GM21526 (cell line): ENCODE results near the gene ENTREP3.

Experiments
- ATAC-seq: cut with Tn5 transposase; IDR thresholded peaks from one replicate; pipeline ENCODE4 v1.9.1; 2021; ENCODE audit warnings: moderate library complexity; ENCODE audit not compliant: unreplicated experiment, low FRiP score

Gene ENTREP3

DNA sequence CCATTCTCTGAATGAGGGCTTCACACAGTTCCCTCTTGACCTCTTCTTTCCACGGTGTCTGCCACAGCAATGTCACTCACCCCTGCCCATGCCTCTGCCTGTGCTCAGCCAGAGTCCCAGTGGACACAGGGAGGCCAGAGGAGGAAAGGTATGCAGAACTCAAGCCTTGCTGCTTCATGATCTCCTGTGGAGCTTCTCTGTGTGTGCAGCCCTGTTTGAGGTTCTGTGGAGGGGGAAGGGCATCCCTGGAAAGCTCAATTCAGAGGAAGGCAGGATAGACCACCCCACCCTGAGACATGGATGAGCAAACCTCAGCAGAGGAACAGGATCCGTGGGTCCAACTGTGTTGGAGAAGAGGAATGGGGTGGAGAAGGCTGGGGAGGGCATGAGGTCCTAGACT is 24.0 kb upstream of the ENTREP3 start:
- ATAC-seq: no peak

DNA sequence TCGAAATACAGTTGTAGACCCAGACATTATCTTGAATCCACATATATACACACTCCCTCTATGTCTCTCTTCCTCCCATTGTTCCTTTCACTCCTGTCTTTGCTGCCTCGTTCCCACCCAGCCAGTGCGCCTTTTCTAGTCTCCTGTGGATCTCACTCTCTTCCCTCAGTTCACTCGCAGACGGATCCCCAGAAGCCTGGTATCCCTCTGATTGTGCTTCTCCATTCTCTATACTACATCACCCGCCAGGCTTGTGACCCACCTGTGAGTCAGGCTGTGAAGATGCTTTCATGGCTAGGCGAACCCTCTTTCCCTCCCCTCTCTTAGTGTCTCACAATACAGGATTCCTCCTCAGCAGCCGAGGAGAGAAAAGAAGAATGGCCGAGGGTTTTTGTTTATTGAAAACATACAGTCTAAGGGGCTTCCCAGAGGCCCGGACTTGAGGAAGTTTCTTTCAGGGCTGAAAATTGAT is 23.4 kb upstream of the ENTREP3 start:
- ATAC-seq: no peak

DNA sequence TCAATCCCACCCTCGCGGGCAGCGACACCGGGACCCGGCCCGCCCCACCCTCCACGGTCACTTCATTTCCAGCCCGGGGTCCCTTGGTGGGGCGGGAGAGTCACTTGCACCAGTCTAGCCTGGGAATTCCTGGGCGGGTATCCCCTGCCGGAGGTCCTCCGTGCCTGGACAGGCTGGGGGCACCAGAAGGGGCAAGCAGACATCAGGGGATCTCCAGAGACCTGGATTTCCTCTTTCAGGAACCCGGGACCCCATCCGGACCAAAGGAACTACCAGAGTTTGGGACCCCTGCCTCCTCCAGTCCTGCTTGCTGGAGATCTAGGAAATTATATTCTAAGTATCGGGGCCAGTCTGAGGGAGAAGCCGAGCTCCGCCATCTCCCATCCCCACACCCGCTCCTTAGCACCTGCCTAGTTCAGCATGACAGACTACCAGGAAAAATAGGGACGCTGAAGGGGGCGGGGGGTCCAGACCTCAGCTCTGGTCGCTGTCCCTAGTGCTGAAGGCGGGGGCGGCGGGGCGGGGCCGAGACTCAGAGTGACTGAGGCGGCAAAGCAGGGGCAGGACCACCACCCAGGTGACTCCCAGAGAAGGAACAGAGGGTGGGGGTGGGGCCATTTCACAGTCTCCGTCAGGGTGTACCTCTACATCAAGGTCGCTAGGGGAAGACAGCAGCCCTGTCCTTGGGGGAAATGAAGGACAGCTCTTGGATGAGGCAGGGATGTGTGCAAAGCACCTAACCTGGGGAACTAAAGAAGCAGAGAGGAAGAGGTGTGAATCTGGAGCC is 22.8 kb upstream of the ENTREP3 start:
- ATAC-seq: no peak

DNA sequence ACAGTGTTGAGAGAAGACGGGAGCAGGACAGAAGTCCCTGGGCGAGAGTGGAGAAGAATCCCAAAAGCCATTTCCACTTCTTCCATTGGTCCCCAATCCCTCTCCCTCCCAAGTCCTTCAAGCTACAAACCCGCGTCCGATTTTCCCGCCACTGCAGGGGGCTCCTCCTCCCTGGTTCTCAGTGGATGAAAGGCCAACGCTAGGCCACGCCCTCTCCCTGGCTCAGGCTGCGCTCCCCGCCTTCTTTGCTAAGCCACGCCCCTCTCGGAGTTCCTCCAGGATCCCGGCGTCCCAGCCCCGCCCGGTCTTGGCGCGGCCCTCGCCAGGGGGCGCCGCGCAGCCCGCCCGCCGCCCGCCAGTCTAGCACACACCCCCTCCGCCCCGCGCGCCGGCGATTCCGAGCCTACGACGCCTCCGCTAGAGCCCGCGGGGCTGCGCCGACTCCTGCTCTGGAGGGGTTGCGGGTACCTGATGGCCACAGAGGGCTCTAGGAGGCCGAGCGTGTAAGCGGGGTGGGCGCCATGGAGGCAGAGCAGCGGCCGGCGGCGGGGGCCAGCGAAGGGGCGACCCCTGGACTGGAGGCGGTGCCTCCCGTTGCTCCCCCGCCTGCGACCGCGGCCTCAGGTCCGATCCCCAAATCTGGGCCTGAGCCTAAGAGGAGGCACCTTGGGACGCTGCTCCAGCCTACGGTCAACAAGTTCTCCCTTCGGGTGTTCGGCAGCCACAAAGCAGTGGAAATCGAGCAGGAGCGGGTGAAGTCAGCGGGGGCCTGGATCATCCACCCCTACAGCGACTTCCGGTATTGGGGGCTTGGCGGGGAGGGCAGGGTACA is 22.0 kb upstream of the ENTREP3 start, which contains the start of gene HCN3:
Gene HCN3, plus strand, starts transcription at position 394 of the 832 bp plus-strand sequence. Its CDS starts 128 bp downstream, at position 522.
- ATAC-seq: peak; percentile 48

DNA sequence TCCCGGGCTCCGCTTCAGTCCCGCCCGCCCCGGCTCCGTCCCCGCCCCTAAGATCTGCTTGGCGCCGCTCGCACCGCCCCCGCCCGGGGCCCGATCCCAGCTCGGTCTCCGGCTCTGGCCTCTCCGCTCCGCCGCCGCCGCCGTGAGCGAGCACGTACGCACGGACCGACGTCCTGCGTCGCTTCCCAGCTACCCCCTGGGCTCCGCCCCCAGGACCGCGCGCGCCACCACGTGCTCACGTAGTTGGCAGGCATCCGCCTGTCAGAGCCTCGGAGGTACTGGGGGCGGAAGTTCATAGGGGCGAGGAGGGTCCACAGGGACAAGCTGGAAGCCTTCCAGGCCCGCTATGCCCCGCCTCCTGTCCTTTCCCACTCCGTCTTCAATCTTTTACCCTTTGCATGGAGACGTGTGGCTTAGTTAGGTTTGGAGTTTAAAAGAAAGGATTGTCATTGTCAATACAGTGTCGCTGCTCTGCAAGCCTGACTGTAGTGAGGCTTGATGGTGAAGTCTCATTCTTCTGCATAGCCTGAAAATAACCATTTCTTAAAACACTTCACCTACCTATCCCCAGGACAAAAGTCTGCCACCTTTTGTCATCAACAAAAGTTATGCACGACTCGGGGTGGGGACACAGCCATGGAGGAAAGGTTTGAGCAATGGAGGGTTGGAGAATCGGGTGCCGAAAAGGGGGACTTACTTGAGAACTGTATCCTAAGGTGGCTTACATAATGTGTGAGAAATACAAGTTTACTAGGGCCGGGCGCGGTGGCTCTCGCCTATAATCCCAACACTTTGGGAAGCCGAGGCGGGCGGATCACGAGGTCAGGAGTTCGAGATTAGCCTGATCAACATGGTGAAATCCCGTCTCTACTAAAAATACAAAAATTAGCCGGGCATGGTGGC is 18.3 kb upstream of the ENTREP3 start, which contains the start of gene CLK2:
Gene CLK2, minus strand, starts transcription at position 162 of the 903 bp plus-strand sequence. CDS start 2,527 bp downstream, outside the sequence.
- peak; percentile 74 for ATAC-seq

DNA sequence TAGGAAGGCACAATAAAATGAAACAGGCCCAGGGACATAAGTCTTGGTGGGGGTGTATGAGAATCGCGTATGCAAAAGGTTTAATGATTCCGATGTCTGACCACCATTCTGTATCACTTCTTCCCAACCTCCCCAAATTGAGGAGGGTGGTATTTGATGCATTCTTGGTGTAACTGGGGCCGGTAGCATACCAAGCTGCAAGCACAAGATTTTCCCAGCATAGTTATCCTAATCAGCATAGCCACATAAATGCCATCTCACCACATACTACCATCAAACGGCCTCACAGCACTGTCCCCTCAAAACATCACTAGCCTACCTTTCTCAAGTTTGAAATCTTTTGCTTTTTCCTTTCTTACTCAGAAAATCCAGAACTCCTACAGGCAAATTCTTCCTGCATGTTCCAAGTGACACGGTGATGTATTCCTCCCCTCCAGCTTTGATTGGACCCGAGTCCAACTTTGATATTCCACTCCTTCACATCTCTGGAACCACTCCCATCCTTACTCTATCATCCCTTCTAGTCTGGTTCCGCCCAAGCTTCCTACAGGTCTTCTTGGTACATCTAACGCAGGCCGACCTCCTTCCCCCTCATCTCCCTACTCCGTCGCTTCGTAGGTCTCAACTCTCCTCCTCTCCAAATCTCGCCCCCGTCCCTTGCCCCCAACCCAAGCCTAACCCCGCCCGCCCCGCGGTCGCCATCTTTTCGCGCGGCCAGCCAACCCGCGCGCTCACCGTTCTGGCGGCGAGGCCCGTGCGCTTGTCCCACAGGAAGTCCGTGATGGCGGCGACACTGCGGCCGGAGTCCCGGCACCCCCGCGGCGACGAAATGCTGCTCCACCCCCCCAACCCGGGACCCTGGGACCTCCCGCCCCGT is 17.4 kb upstream of the ENTREP3 start:
- ATAC-seq: peak; percentile 19

DNA sequence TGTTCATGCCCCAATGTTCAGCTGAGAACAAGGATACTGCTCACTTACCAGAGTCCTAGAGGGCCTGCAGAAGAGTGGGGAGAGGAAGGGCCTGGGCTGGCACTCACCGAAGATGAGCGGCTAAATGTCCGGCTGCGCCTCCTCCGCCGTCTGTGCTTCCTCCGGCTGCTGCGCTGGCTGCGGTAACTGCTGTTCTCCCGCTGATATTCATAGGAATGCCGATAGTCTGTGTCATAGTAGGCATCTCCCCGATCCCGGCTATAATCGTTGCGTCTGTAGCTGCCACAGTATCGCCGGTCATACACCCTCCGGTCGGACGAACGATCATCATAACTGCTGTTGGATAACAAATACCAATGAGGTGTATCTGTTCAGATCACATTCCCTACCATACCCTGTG is 14.1 kb upstream of the ENTREP3 start:
- no peak for ATAC-seq

DNA sequence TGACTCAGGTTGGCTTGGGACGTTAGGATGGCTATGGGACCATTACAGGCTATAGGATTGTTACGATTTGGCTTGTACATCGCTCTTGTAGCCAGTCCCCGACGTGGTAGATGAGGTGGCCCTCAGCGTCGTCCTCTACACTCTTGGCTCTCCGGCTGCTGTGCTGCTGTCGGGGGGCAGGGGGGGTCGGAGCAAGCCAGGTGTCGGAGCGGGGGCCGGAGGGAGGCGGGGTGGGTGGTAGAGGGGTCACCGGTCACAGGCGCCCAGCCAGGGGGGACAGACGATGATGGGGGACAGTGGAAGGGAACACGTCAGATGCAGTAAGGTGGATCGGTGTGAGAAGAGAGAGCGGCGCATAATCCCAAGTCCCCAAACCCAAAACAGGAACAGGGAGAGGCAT is 13.3 kb upstream of the ENTREP3 start:
- no peak for ATAC-seq

DNA sequence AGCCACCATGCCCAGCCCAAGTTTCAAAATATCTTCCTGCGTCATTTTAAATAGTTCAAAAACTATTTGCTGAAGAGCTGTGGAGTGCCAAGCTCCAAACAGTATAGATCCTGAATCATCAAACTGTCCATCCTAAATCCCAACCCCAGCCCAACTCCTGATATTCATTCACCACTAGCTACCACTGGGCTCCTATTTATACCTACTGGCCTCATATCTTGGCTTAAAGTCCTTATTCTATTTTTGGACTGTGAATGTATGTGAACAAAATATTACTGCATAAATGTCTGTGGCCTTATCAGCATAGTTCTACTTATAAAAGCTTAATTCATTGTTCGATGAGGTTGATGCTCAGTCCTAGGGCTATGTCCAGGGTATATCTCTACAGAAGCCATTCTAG is 12.1 kb upstream of the ENTREP3 start:
- ATAC-seq: no peak

DNA sequence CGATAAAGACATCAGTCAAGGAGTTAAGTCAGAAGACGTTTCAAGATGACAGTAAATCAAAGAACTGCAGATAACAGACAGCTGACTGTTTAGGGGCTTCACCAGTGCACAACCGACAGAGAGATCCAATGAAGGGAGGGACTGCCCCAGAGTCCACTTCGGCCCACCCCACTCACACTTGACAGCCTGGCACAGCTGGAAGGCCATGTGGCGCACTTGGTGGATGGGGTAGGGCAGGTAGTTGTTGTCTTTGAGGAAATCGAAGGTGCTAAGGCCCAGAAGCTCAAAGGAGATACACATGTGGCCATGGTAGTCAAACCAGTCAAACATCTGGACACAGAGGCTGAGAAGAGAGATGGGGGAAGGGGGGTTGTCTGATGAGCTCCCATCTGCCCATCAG is 11.3 kb upstream of the ENTREP3 start:
- ATAC-seq: no peak

DNA sequence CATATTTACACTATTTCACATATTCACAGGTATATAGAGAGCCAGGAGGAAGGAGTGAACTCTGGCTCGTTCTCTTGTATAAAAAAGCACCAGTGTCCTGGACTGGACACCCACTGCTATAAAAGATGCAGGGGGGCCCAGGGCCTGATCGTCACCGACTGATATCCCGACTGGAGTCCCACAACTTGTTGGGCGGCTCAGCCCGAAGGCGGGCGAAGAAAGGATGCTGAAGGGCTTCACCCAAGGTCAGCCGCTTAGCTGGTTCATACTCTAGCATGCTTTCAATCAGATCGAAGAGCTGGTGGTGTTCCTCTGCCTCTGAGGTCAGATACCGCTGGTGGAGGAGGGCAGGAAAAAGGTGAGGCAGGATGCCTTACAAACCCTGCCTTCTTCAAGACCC is 7.8 kb upstream of the ENTREP3 start:
- ATAC-seq: no peak

DNA sequence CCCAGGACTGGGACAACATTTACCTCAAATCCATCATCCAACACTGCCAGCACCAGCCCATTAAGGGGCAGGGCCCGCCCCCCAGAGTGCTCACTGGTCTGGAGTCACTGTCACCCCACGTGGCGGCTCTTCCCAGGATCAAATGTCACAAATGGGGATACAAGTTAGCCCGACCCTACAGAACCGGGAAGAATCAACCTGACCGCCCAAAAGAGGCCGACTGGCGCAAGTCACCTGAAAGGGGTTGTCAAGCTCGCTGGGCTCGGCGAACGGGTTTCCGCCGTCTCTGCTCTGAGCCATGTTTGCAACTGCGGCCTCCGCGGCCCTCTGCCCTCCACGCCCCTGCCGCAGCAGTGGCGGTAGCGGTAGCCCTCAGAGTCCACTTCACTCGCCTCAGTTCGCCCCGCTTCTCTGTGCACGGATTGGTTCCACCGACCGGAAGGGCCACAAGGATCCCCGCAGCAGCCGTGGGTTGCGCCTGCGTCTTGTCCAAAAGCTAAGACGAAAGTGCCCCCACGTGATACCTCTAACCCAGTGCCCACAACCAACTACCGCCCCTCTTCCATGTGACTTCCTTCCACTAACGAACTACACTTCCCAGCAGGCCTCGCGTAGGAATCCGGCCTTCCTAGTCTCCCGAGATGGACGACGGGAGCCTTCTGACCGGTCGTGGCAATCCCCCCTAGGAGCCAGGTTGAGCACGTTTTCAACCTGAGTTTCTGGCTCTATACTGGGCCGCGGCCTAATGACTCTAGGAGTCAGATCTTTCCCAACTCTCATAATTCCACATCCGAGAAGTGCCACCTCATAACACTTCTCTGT is 6.8 kb upstream of the ENTREP3 start, which contains the start of gene SCAMP3:
Gene SCAMP3, minus strand, starts transcription at position 509 of the 822 bp plus-strand sequence. Its CDS starts 209 bp downstream, at position 300.
- ATAC-seq: peak; percentile 79

DNA sequence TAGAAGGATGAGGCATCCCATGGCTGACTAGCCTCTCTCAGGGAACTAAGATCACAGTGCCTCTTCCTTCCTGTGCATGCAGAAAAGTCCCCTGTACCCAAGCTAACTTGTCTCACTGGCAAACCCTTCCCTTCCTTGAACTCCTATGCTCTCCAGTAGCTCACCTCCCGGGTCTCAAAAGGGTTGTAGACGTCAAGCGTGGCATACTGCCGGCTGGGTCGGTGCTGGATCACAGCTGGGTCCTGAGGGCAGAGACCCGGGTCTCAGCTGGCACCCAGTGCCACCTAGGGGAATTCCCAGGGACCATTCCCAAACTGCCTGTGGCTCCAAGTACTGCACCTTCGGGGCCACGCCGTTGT is 6.2 kb upstream of the ENTREP3 start:
- peak; percentile 4 for ATAC-seq

DNA sequence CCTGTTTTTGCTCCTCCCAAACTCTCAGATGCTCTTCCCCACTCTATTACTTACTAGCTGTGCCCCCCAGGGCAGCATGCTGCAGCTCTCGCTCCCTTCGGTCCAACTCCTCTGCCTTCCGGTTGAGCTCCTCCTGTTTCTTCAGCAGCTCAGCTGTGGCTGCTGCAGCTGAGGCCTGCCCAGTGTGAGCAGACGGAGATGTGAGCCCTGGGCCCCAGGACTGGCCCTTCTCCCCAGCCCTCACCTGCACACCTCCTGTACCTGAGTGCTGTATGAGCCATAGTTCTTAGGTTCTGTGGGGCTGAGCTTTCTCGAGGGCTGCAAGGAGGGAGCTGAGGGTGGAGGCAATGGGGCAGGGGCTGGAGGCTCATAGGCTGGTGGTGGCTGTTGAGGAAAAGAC is 5.0 kb upstream of the ENTREP3 start:
- ATAC-seq: no peak

DNA sequence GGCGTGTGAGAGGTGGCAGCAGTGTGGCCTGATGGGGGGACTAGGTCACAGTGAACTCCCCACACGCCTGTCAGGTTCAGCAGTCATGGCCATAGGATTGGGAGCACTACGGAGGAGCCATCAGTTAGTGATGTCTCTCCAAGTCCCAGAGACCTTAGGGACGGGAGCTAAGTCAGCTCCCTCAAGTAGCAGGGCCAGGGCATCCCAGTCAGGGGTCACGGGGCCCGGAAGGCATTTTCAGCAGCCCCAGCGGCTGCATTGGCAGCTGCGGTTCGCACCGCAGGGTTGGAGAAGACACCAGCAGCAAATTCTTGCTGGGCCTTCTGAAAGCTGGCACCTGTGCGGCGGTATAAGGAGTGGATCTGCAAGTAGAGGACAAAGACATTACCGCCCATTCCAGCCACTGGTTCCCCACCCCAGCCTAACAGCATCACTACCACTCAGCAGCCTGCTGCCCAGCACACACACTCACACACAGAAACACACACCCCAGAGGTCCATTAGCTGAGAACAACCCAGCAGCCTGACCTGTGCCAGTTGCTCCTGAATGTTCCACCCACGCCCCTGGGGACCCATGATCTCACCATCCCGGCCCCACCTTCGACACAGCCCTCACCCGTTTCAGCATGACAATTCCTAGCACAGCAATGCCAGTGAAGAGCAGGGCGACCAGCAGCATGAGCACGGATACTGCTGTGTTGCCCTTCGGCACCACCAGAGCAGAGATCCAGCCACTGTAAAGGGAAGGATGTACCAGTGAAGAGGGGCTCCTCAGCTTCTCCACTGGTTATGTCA is 972 bp upstream of the ENTREP3 start:
- no peak for ATAC-seq

DNA sequence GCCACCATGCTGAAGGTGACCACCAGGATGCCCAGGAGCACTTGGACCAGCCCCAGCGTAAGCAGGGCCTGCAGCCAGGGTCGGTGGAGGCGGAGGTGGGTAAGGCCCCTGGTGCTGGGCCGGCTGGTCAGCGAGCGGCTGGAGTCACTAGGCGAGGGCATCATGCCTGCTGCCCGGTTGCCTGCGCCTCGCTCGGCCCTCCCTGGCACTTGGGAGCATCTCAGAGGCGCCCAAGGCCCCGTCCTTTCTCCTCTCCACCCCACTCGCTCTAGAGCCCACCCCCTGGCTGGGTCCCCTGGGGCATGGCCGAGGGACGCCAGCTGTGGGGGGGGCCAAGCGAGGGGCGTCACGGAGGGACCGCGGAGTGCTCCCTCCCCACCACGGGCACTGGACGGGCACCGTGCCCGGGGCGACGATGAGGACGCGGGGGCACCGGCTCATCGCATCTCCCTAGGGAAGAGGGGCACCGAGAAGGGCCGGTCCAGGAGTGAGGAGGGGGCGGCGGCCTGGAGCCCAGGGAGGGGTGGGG is 505 bp downstream of the ENTREP3 start:
- no peak for ATAC-seq

DNA sequence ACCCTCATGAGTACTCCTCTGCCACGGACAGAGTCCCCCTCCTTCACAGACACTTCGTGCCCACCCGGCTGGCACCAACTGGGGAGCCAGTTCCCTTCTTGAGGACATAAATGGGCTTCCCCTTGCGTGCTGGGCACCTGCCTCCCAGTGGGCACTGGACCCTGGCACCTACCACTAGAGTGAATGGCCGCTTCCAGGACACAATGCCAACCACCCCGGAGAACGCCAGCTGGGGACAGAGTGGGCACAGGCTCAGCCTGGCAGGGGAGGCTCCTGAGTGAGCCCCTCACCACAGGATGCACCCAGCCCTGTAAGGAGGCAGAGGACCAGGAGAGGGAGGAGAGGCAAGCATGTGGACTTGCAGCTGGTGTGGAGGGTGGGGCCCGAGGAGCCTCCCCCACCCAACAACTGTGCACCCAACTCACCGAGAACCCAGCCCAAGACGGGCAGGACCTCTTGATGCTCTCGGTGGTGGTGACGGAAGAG is 1.0 kb downstream of the ENTREP3 start:
- ATAC-seq: no peak
